Activated naive CD8-positive, alpha-beta T cell (primary cell): Measurements from ENCODE around the gene SCAI.
"Not testable (repeated sequence)": the region's sequence is repeated elsewhere in the genome, so short reads cannot be mapped to it uniquely, and the experiment has no call there.

Experiments used
- H3K27ac Mint-ChIP-seq: one replicate; pipeline ENCODE4 v1.8.0; 2021; ENCODE audit warnings: mixed read lengths
- H3K27me3 Mint-ChIP-seq: one replicate; pipeline ENCODE4 v1.8.0; 2021; ENCODE audit warnings: mixed read lengths
- H3K36me3 Mint-ChIP-seq: one replicate; pipeline ENCODE4 v1.8.0; 2021; ENCODE audit warnings: mixed read lengths
- H3K4me1 Mint-ChIP-seq: one replicate; pipeline ENCODE4 v1.8.0; 2021; ENCODE audit warnings: low read depth, mixed read lengths
- H3K4me3 Mint-ChIP-seq: one replicate; pipeline ENCODE4 v1.8.0; 2021; ENCODE audit warnings: mild to moderate bottlenecking, mixed read lengths
- H3K9me3 Mint-ChIP-seq: one replicate; pipeline ENCODE4 v1.8.0; 2021; ENCODE audit warnings: low read depth, mixed read lengths

Gene SCAI

GRCh38 chr9:124969401-124969800 is 173.9 kb downstream of the SCAI start:
- H3K27ac Mint-ChIP-seq = no peak overlapping the region
- no peaks in the 10 kb centered on the region for H3K9me3 Mint-ChIP-seq
- H3K36me3 Mint-ChIP-seq = peaks cover 8% of the 10 kb centered on the region
- no peaks in the 10 kb centered on the region for H3K27me3 Mint-ChIP-seq
- peaks cover 33% of the 10 kb centered on the region for H3K4me1 Mint-ChIP-seq
- no peak overlapping the region for H3K4me3 Mint-ChIP-seq

- Mint-ChIP-seq H3K27ac (no peak overlapping the region), H3K4me1 (peaks cover 41% of the 10 kb centered on the region), H3K27me3 (no peaks in the 10 kb centered on the region), H3K36me3 (peaks cover 7% of the 10 kb centered on the region), H3K4me3 (no peak overlapping the region), H3K9me3 (no peaks in the 10 kb centered on the region)
These were observed 175.1 kb downstream of the SCAI start for GRCh38 chr9:124968238-124968637.

- Mint-ChIP-seq H3K4me1 (peaks cover 41% of the 10 kb centered on the region), H3K27ac (peak overlapping the region; percentile 94), H3K4me3 (peak overlapping the region; percentile 71)
- not testable (repeated sequence) for H3K9me3 Mint-ChIP-seq, H3K36me3 Mint-ChIP-seq, H3K27me3 Mint-ChIP-seq
These were observed 177.4 kb downstream of the SCAI start for GRCh38 chr9:124965775-124966568.

- peak overlapping the region; percentile 94 for H3K27ac Mint-ChIP-seq
- peaks cover 6% of the 10 kb centered on the region for H3K36me3 Mint-ChIP-seq
- H3K9me3 Mint-ChIP-seq = no peaks in the 10 kb centered on the region
- H3K4me1 Mint-ChIP-seq = peaks cover 41% of the 10 kb centered on the region
- H3K27me3 Mint-ChIP-seq = no peaks in the 10 kb centered on the region
- peak overlapping the region; percentile 63 for H3K4me3 Mint-ChIP-seq
These were observed 178.7 kb downstream of the SCAI start for GRCh38 chr9:124964604-124965003.

GRCh38 chr9:124964056-124964455 is 179.3 kb downstream of the SCAI start:
- Mint-ChIP-seq H3K9me3 (no peaks in the 10 kb centered on the region), H3K27me3 (no peaks in the 10 kb centered on the region), H3K27ac (peak overlapping the region; percentile 94), H3K36me3 (peaks cover 7% of the 10 kb centered on the region), H3K4me3 (peak overlapping the region; percentile 34), H3K4me1 (peaks cover 41% of the 10 kb centered on the region)

- Mint-ChIP-seq H3K36me3 (peaks cover 7% of the 10 kb centered on the region), H3K27ac (no peak overlapping the region), H3K4me3 (no peak overlapping the region), H3K9me3 (no peaks in the 10 kb centered on the region), H3K27me3 (no peaks in the 10 kb centered on the region), H3K4me1 (peaks cover 18% of the 10 kb centered on the region)
These were observed 182.9 kb downstream of the SCAI start for GRCh38 chr9:124960409-124960752.

- not testable (repeated sequence) for H3K9me3 Mint-ChIP-seq, H3K27ac Mint-ChIP-seq
These were observed 183.5 kb downstream of the SCAI start for GRCh38 chr9:124959671-124960408.

GRCh38 chr9:124954255-124954654 is 189.1 kb downstream of the SCAI start:
- Mint-ChIP-seq H3K27me3 (no peaks in the 10 kb centered on the region), H3K4me3 (no peak overlapping the region), H3K9me3 (no peaks in the 10 kb centered on the region), H3K4me1 (no peaks in the 10 kb centered on the region), H3K27ac (no peak overlapping the region), H3K36me3 (peaks cover 13% of the 10 kb centered on the region)

More at GRCh38 chr9:124959671-124960408, 183.5 kb downstream of the SCAI start:
- not testable (repeated sequence) for H3K36me3 Mint-ChIP-seq, H3K4me3 Mint-ChIP-seq, H3K27me3 Mint-ChIP-seq
- peaks cover 12% of the 10 kb centered on the region for H3K4me1 Mint-ChIP-seq

- Mint-ChIP-seq H3K4me1 (no peaks in the 10 kb centered on the region), H3K4me3 (no peak overlapping the region), H3K27me3 (no peaks in the 10 kb centered on the region), H3K36me3 (peaks cover 13% of the 10 kb centered on the region), H3K9me3 (no peaks in the 10 kb centered on the region), H3K27ac (no peak overlapping the region)
These were observed 193.1 kb downstream of the SCAI start for GRCh38 chr9:124950050-124950718.

GRCh38 chr9:124949387-124949786 is 193.9 kb downstream of the SCAI start:
- Mint-ChIP-seq H3K9me3 (no peaks in the 10 kb centered on the region), H3K36me3 (peaks cover 11% of the 10 kb centered on the region), H3K27me3 (no peaks in the 10 kb centered on the region), H3K27ac (no peak overlapping the region), H3K4me1 (no peaks in the 10 kb centered on the region), H3K4me3 (no peak overlapping the region)

GRCh38 chr9:124947727-124948391 is 195.5 kb downstream of the SCAI start:
- H3K36me3 Mint-ChIP-seq = peaks cover 8% of the 10 kb centered on the region
- H3K9me3 Mint-ChIP-seq = no peaks in the 10 kb centered on the region
- H3K27me3 Mint-ChIP-seq = no peaks in the 10 kb centered on the region
- H3K27ac Mint-ChIP-seq = no peak overlapping the region
- H3K4me3 Mint-ChIP-seq = no peak overlapping the region
- peaks cover under 1% of the 10 kb centered on the region for H3K4me1 Mint-ChIP-seq

GRCh38 chr9:124946167-124946566 is 197.2 kb downstream of the SCAI start:
- Mint-ChIP-seq H3K36me3 (peaks cover 4% of the 10 kb centered on the region), H3K4me1 (peaks cover 9% of the 10 kb centered on the region), H3K27me3 (no peaks in the 10 kb centered on the region), H3K4me3 (no peak overlapping the region), H3K9me3 (no peaks in the 10 kb centered on the region), H3K27ac (no peak overlapping the region)

- Mint-ChIP-seq H3K27me3 (no peaks in the 10 kb centered on the region), H3K9me3 (no peaks in the 10 kb centered on the region), H3K4me1 (peaks cover 26% of the 10 kb centered on the region), H3K36me3 (peaks cover 7% of the 10 kb centered on the region), H3K4me3 (peak overlapping the region; percentile 95), H3K27ac (peak overlapping the region; percentile 97)
These were observed 201.4 kb downstream of the SCAI start for GRCh38 chr9:124941679-124942561.
